Activated naive CD4-positive, alpha-beta T cell treated with anti-CD3 and anti-CD28 coated beads, Interleukin-2, amount 10 ng/mL, durations not matched to agents 5 hours and 36 hours (primary cell): ENCODE results near the gene HMX3. TPM values are rescaled to one million over a fixed set of nuclear protein-coding genes. Genes with fewer than 3 reads are reported as not detected.

Experiments
- total RNA-seq, 2 experiments: library from RNA; stranded (reverse); gene quantifications; one replicate each; pipeline ENCODE4 v1.2.3, GENCODE V29; 2021

Gene HMX3
- not detected for total RNA-seq

DNA sequence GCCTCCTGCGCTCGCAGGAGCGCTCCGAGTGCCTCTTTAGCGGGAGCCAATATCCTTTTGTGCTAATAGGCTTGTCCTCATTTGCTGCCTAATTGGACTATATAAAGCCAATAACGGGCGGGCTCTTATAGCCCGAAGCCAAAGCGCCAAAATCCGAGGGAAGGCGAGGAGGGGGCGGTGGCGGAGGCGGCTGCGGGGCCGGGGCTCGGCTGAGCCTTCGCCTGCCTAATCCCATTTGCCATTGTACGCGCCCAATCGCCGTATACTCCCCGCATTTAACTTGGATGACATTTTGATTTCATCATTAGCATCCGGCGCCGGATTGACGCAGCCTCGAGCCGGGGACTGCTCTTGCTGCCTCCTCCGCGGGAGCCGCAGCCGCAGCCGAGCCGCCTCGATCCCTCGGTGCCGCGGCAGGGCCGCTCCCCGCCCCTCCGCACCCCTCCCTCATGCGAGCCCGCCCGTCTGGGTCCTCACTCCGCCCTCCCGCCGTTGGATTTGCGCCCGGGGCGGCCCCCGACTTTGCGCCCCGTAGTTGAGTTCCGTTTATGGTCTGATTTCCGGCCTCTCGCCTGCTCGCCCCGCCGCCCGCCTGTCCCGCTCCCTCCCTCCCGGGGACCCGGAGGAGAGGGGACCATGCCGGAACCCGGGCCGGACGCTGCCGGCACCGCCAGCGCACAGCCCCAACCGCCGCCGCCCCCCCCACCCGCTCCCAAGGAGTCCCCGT lies at the start of gene HMX3:
TSS of gene HMX3 (plus strand) at position 556 of the 727 bp plus-strand sequence. CDS start at position 637, 81 bp downstream.

DNA sequence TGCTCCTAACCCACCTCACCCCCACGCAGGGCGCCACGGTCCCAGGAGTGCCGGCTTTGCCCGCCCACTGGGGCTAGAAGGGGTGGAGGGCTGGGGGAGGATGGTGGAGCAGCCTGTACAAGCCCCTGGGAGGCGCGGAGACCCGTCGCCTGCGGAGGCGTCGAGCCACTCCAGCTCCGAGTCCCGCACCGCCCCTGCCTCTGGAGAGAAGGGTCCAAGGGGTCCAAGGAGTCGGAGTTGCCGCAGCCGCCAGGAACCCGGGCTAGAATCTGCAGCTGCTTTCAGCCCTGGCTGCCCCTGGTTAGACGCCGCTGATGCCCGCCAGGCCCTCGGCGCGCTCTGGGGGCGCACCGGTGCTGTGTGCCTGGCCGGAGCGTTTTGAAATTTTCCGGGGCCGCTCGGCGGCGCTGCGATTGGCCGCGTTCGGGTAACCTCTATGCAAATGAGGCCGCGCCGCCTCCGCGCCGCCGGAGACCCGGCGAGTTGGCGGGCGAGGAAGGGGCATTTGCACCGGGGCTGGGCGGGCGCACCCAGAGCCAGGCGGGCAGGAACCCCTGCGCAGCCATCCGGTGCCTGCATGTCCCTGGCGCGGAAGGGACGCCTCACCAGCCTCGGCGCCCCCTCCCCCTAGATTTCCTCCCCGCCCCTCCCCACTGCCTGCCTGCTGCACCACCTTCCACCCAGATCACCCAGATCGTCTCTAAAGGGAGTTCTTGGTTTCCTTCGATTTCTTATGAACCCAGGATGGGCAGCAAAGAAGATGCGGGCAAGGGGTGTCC lies 12.1 kb downstream of the HMX3 start, which contains the start of gene HMX2:
TSS of gene HMX2 (plus strand) at position 502 of the 779 bp plus-strand sequence. CDS start at position 745, 243 bp downstream.

DNA sequence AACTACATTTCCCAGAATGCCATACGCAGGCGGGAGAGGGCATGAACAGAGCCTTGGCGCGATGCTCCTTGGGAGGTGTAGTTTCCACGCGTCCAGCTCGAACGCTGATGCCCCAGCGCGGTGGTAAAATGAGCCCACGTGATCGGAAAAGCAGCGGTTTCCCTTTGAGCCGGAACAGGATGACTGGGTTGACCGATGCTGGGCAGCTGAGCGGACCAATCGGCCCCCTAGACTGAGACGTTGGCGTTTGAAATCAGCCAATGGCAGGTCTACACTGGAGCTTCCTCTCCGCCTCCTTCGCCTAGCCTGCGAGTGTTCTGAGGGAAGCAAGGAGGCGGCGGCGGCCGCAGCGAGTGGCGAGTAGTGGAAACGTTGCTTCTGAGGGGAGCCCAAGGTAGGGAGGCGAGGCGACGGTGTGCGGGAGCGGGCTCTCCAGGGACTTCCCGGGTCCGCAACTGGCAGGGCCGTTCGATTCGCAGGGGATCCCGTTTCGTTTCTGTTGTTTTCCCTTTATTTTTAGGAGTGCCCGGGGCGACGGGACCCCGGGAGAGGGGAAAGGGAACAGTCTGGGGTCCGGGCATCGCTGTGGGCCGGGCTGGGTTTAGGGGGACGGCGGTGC lies 18.4 kb downstream of the HMX3 start, which contains the start of gene BUB3:
TSS of gene BUB3 (plus strand) at position 311 of the 619 bp plus-strand sequence. CDS start 516 bp downstream, outside the sequence.

Other genes starting within 250 kb of the HMX3 start
- gene FAM24A, start 225.4 kb upstream of the HMX3 start, total RNA-seq: not detected
- 10 to 100 TPM; 15.0 to 15.2 TPM for gene C10orf88, start 181.7 kb upstream of the HMX3 start, total RNA-seq
- gene PSTK, start 155.6 kb upstream of the HMX3 start, total RNA-seq: 1 to 10 TPM; 3.8 to 4.0 TPM
- gene IKZF5, start 127.2 kb upstream of the HMX3 start, total RNA-seq: 10 to 100 TPM; 15.9 to 16.0 TPM
- 10 to 100 TPM; 19.4 to 20.5 TPM for gene ACADSB, start 127.0 kb upstream of the HMX3 start, total RNA-seq
- gene HMX2, start 12.2 kb downstream of the HMX3 start, total RNA-seq: not detected
- 100 to 1,000 TPM; 211 to 220 TPM for gene BUB3, start 18.4 kb downstream of the HMX3 start, total RNA-seq